Astrocyte of the cerebellum (primary cell): ENCODE results near the gene KCND1.

ENCODE experiments used
- DNase-seq: peaks from one replicate; pipeline ENCODE4 v3.0.0-alpha.2; 2011; ENCODE audit warnings: low read depth
- H3K4me3 ChIP-seq: 2 replicates; pipeline ENCODE4 v1.5.1; 2011; ENCODE audit warnings: mild to moderate bottlenecking, low read depth, low read length, moderate library complexity
- CTCF ChIP-seq: IDR thresholded peaks from 2 replicates; pipeline ENCODE4 v1.5.1; 2012; ENCODE audit warnings: low read length, low read depth, moderate library complexity, mild to moderate bottlenecking; ENCODE audit errors: missing control alignments
- in situ Hi-C: cut with HindIII; loops from 2 replicates; pipeline ENCODE4 v1.10.0; 2017; ENCODE audit warnings: low sequenced_read_pairs

KCND1 gene

GRCh38 chrX:49000636-49001035 lies 29.0 kb upstream of the KCND1 start:
- in situ Hi-C loops: no loop called here
- DNase-seq: no peak
- no peak overlapping the region for H3K4me3 ChIP-seq
- TF ChIP-seq CTCF: no peak

GRCh38 chrX:48999030-48999429 lies 27.4 kb upstream of the KCND1 start:
- in situ Hi-C loops: no loop called here
- no peak for DNase-seq
- TF ChIP-seq CTCF: no peak
- no peak overlapping the region for H3K4me3 ChIP-seq

GRCh38 chrX:48998391-48998790 lies 26.7 kb upstream of the KCND1 start:
- no peak overlapping the region for H3K4me3 ChIP-seq
- TF ChIP-seq CTCF: no peak
- DNase-seq: no peak
- in situ Hi-C loops: no loop called here

- no peak for DNase-seq
- in situ Hi-C loops: no loop called here
- no peak for TF ChIP-seq CTCF
- no peak overlapping the region for H3K4me3 ChIP-seq
Measured at GRCh38 chrX:48997865-48998264, 26.2 kb upstream of the KCND1 start.

- no peak for DNase-seq
- no peak for TF ChIP-seq CTCF
- H3K4me3 ChIP-seq: no peak overlapping the region
- in situ Hi-C loops: no loop called here
Measured at GRCh38 chrX:48997455-48997854, 25.8 kb upstream of the KCND1 start.

- no peak for DNase-seq
- no peak overlapping the region for H3K4me3 ChIP-seq
- in situ Hi-C loops: no loop called here
- no peak for TF ChIP-seq CTCF
Measured at GRCh38 chrX:48996969-48997368, 25.3 kb upstream of the KCND1 start.

GRCh38 chrX:48992341-48992740 lies 20.7 kb upstream of the KCND1 start:
- H3K4me3 ChIP-seq: no peak overlapping the region
- no peak for DNase-seq
- no peak for TF ChIP-seq CTCF
- in situ Hi-C loops: no loop called here
